Mesendoderm (in vitro differentiated cells): ENCODE data around the gene TRABD2B.
A peak's percentile ranks its signal among the peaks of the same experiment; 100 is the strongest.

ENCODE experiments used
- DNase-seq: peaks from one replicate; pipeline ENCODE4 v3.0.0; 2013
- H2AK5ac ChIP-seq: 2 replicates; pipeline ENCODE4 v1.6.1; 2013; ENCODE audit warnings: low read length, inconsistent platforms
- H2BK120ac ChIP-seq: 2 replicates; pipeline ENCODE4 v1.6.1; 2013; ENCODE audit warnings: low read depth, mild to moderate bottlenecking, low read length, moderate library complexity, mixed read lengths
- H2BK15ac ChIP-seq: replicated peaks from 2 replicates; pipeline ENCODE4 v1.6.1; 2013; ENCODE audit warnings: low read depth, mild to moderate bottlenecking, moderate library complexity
- H2BK5ac ChIP-seq: 2 replicates; pipeline ENCODE4 v1.6.1; 2013; ENCODE audit warnings: low read length, inconsistent platforms
- H3K18ac ChIP-seq: 2 replicates; pipeline ENCODE4 v1.6.1; 2013; ENCODE audit warnings: mild to moderate bottlenecking, low read length, mixed read lengths
- H3K23ac ChIP-seq: one replicate; pipeline ENCODE4 v1.6.1; 2013; ENCODE audit warnings: low read length
- H3K27ac ChIP-seq: 2 replicates; pipeline ENCODE4 v1.5.1; 2013; ENCODE audit warnings: low read depth, mild to moderate bottlenecking, inconsistent platforms, low read length, moderate library complexity
- H3K27me3 ChIP-seq: 2 replicates; pipeline ENCODE4 v1.6.1; 2013; ENCODE audit warnings: low read length, control low read depth, mild to moderate bottlenecking, inconsistent platforms; ENCODE audit not compliant: insufficient read depth, poor library complexity
- H3K36me3 ChIP-seq: 2 replicates; pipeline ENCODE4 v1.6.1; 2013; ENCODE audit warnings: low read length, inconsistent platforms; ENCODE audit not compliant: control insufficient read depth, insufficient read depth
- H3K4ac ChIP-seq: one replicate; pipeline ENCODE4 v1.6.1; 2013; ENCODE audit warnings: low read depth, mild to moderate bottlenecking, low read length, moderate library complexity
- H3K4me1 ChIP-seq: 2 replicates; pipeline ENCODE4 v1.6.1; 2013; ENCODE audit warnings: low read depth, low read length, inconsistent platforms; ENCODE audit not compliant: control insufficient read depth
- H3K4me2 ChIP-seq: 2 replicates; pipeline ENCODE4 v1.6.1; 2013; ENCODE audit warnings: low read length
- H3K4me3 ChIP-seq: 2 replicates; pipeline ENCODE4 v1.5.1; 2013; ENCODE audit warnings: mild to moderate bottlenecking, low read length
- H3K56ac ChIP-seq: one replicate; pipeline ENCODE4 v1.6.1; 2013; ENCODE audit warnings: low read length
- H3K79me1 ChIP-seq: 2 replicates; pipeline ENCODE4 v1.6.1; 2013; ENCODE audit warnings: low read length, inconsistent platforms
- H3K79me2 ChIP-seq: 2 replicates; pipeline ENCODE4 v1.6.1; 2013; ENCODE audit warnings: mild to moderate bottlenecking, low read length; ENCODE audit not compliant: control insufficient read depth, insufficient read depth
- H3K9ac ChIP-seq: 2 replicates; pipeline ENCODE4 v1.6.1; 2013; ENCODE audit warnings: low read length, inconsistent platforms
- H4K5ac ChIP-seq: one replicate; pipeline ENCODE4 v1.6.1; 2013; ENCODE audit warnings: low read length
- H4K8ac ChIP-seq: one replicate; pipeline ENCODE4 v1.6.1; 2013; ENCODE audit warnings: low read depth, mild to moderate bottlenecking, control low read depth, low read length, moderate library complexity
- WGBS: extraction: QIAGEN DNeasy Blood & Tissue Kit; methylation state at CpG from one replicate; pipeline ENCODE4 v1.1.7; 2013; ENCODE audit warnings: low lambda C conversion rate, missing lambda C conversion rate; ENCODE audit not compliant: insufficient coverage; ENCODE audit errors: extremely low coverage; 5-methylcytosine and 5-hydroxymethylcytosine counted together

The TRABD2B gene

DNA sequence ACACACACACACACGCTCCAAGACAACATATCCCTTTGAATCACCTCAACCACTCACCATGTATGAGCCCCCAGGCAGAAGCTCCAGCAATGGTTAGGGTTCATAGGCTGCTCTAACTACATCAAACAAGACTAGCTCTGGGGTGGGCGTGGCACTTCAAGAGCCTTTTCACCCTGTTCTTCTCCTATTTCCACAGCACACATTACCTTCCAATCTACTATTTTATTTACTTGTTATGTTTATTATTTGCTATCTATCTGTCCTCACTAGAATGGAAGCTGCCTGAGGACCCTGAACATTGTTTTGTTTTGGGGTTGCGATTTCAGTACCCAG is 28.7 kb downstream of the TRABD2B start:
- WGBS: no CpG with 5 or more reads among the region's 3 CpGs

DNA sequence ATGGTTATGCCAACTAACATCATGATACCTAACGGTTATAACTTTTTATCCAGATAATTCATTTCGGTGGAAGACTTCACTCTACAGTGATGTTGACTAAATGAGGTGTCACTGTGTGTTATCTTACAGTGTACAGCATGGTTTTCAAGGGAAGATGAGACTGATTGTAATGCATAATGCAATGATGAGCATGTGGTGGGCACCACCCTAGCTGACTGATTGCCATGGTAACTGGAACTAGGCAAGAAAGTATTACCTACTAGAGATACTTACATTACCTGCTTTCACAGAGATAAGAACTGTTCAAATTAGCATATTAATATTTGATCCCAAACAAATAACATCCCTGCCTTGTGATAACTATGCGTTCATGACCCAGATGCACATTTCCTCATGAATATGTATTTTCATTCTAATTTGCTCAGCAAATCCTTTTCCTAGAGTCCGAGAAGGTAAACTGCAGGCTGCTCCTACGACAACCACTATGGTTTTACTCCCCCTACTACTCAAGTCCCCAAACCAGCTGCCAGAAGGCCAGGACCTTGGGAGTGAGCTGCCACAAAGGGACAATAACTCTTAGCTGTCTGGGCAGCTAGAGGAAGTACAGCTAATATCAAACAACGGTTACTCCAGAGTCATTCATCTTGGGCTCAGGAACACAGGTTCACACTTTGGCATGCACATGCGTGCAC is 29.2 kb downstream of the TRABD2B start:
- no peak overlapping the region for H3K56ac ChIP-seq
- H2BK15ac ChIP-seq: no peak overlapping the region
- H3K4me2 ChIP-seq: no peak overlapping the region
- no peaks in the 10 kb centered on the region for H3K36me3 ChIP-seq
- no peaks in the 10 kb centered on the region for H3K27me3 ChIP-seq
- H3K23ac ChIP-seq: no peak overlapping the region
- no peak overlapping the region for H3K27ac ChIP-seq
- H3K18ac ChIP-seq: no peak overlapping the region
- no peak overlapping the region for H3K4me3 ChIP-seq
- WGBS: 100% methylated on average over 1 of the region's 7 CpGs
- H2BK120ac ChIP-seq: no peak overlapping the region
- H4K5ac ChIP-seq: no peak overlapping the region
- peaks cover 4% of the 10 kb centered on the region for H3K4me1 ChIP-seq
- no peak overlapping the region for H3K4ac ChIP-seq
- DNase-seq: no peak
- H3K79me1 ChIP-seq: peaks cover 3% of the 10 kb centered on the region
- H3K9ac ChIP-seq: no peak overlapping the region
- no peak overlapping the region for H4K8ac ChIP-seq
- no peak overlapping the region for H2AK5ac ChIP-seq
- peaks cover 1% of the 10 kb centered on the region for H3K79me2 ChIP-seq
- no peak overlapping the region for H2BK5ac ChIP-seq

More for the DNA sequence above, 28.7 kb downstream of the TRABD2B start:
- H3K79me1 ChIP-seq: peaks cover 3% of the 10 kb centered on the region
- H3K56ac ChIP-seq: no peak overlapping the region
- H2BK120ac ChIP-seq: no peak overlapping the region
- H3K36me3 ChIP-seq: no peaks in the 10 kb centered on the region
- no peak for DNase-seq
- no peaks in the 10 kb centered on the region for H3K27me3 ChIP-seq
- H2BK15ac ChIP-seq: no peak overlapping the region
- no peak overlapping the region for H2AK5ac ChIP-seq
- H2BK5ac ChIP-seq: no peak overlapping the region
- H3K4me1 ChIP-seq: peaks cover 4% of the 10 kb centered on the region
- H3K4ac ChIP-seq: no peak overlapping the region
- H3K4me3 ChIP-seq: no peak overlapping the region
- no peak overlapping the region for H4K5ac ChIP-seq
- no peak overlapping the region for H3K18ac ChIP-seq
- H3K4me2 ChIP-seq: no peak overlapping the region
- H3K23ac ChIP-seq: no peak overlapping the region
- no peak overlapping the region for H3K9ac ChIP-seq
- H3K79me2 ChIP-seq: peaks cover 1% of the 10 kb centered on the region
- no peak overlapping the region for H3K27ac ChIP-seq
- no peak overlapping the region for H4K8ac ChIP-seq

DNA sequence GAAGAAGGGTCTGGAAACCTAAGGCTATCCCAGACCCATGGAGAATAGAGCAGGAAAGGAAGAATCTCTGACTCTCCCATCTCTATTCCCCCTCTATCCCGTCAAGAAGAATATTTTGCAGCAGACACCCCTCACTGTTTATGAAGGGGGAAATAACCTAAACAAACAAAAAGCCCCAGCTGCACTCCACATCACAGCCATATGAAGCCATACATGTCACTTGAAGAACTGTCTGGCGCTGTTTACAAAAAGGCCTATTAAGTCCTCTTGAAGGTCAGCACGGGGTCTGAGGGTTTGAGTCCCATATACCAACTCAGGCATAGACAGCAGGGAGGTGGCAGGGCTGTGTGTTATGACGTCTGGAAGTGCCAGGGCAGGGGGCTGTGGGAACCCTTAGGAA is 31.4 kb downstream of the TRABD2B start:
- no peak overlapping the region for H4K8ac ChIP-seq
- WGBS: no CpG with 5 or more reads among the region's 4 CpGs
- H2BK5ac ChIP-seq: no peak overlapping the region
- no peak overlapping the region for H3K9ac ChIP-seq
- no peak overlapping the region for H3K4me2 ChIP-seq
- H2BK15ac ChIP-seq: no peak overlapping the region
- no peak overlapping the region for H3K18ac ChIP-seq
- no peak overlapping the region for H3K4ac ChIP-seq
- no peak overlapping the region for H3K23ac ChIP-seq
- no peaks in the 10 kb centered on the region for H3K36me3 ChIP-seq
- H2BK120ac ChIP-seq: no peak overlapping the region
- H4K5ac ChIP-seq: no peak overlapping the region
- peaks cover 1% of the 10 kb centered on the region for H3K79me2 ChIP-seq
- peaks cover 7% of the 10 kb centered on the region for H3K79me1 ChIP-seq
- no peak overlapping the region for H3K4me3 ChIP-seq
- H3K4me1 ChIP-seq: peaks cover 4% of the 10 kb centered on the region
- no peak overlapping the region for H3K56ac ChIP-seq
- DNase-seq: no peak
- H3K27ac ChIP-seq: no peak overlapping the region
- no peaks in the 10 kb centered on the region for H3K27me3 ChIP-seq
- H2AK5ac ChIP-seq: no peak overlapping the region

DNA sequence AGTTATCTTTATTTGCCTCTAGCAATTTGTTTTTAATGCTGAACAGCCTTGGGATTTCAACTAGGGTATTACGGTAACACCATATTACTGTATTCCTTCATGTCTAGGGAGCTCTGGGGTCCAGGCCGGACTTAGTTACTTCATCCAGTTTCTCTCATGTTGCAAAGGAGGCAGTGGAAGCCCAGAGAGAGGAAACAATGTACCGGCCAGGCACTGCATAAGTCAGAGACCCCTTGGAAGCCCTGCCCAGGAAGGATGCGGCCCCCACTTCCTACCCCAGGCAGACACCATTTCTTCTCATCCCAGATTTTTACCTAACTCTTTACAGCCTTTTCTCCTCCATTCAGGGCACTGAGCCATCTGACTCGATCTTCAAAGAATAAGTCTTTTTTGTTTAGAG is 32.5 kb downstream of the TRABD2B start:
- H3K23ac ChIP-seq: no peak overlapping the region
- no CpG with 5 or more reads among the region's 5 CpGs for WGBS

DNA sequence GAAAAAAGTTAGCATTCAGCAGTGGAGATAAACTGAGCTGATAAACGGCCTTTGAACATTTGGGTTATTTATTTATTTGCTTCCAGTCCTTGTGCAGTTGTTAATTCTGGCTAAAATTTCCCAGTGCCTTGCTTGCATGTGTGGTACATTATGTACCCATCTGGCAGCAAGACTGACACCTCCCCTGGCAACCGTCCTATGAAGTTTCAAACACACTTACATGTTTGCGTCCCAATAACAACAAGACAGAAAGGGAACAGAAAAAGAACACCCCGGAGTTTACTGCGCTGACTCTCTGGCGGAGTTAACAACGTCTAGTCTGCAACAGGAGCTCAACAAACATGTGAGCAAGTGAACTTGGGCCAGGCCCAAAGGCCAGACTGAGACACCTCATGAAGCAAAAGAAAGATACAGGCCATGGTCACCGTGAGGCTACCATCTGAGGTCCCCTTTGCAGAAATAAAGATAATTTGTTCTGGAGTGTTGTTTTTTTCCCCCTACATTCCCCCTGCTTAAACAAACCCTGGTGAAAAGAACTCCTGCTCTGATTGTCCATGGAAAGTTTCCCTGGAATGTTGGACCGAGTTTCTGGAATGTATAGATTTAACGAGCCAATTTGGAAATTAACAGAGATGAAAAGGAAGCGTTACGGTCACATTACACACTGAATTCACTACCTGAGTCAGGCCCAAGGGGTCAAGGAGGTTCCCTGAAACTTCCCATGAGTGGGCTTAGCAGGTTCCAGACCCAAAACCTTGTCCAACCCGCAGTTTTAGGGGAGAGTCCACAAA is 33.4 kb downstream of the TRABD2B start:
- Histone ChIP-seq H2AK5ac (no peak overlapping the region), H2BK5ac (no peak overlapping the region), H4K8ac (no peak overlapping the region), H2BK120ac (no peak overlapping the region), H3K4me3 (no peak overlapping the region), H3K36me3 (no peaks in the 10 kb centered on the region), H2BK15ac (no peak overlapping the region), H3K27ac (no peak overlapping the region), H3K4ac (no peak overlapping the region), H3K79me2 (peaks cover 1% of the 10 kb centered on the region), H4K5ac (no peak overlapping the region), H3K23ac (no peak overlapping the region), H3K4me2 (no peak overlapping the region), H3K18ac (peak overlapping the region; percentile 45), H3K79me1 (peaks cover 7% of the 10 kb centered on the region), H3K4me1 (peaks cover 4% of the 10 kb centered on the region), H3K9ac (no peak overlapping the region), H3K56ac (no peak overlapping the region), H3K27me3 (no peaks in the 10 kb centered on the region)
- no peak for DNase-seq
- WGBS: no CpG with 5 or more reads among the region's 13 CpGs

More for the DNA sequence above, 32.5 kb downstream of the TRABD2B start:
- H3K36me3 ChIP-seq: no peaks in the 10 kb centered on the region
- H3K79me2 ChIP-seq: peaks cover 1% of the 10 kb centered on the region
- no peak overlapping the region for H4K5ac ChIP-seq
- DNase-seq: no peak
- H3K4me3 ChIP-seq: no peak overlapping the region
- H4K8ac ChIP-seq: no peak overlapping the region
- H2BK5ac ChIP-seq: no peak overlapping the region
- H3K27me3 ChIP-seq: no peaks in the 10 kb centered on the region
- H3K18ac ChIP-seq: no peak overlapping the region
- peaks cover 7% of the 10 kb centered on the region for H3K79me1 ChIP-seq
- H3K56ac ChIP-seq: no peak overlapping the region
- no peak overlapping the region for H2BK120ac ChIP-seq
- no peak overlapping the region for H3K9ac ChIP-seq
- peaks cover 4% of the 10 kb centered on the region for H3K4me1 ChIP-seq
- H3K27ac ChIP-seq: no peak overlapping the region
- H2BK15ac ChIP-seq: no peak overlapping the region
- H3K4ac ChIP-seq: no peak overlapping the region
- H2AK5ac ChIP-seq: no peak overlapping the region
- no peak overlapping the region for H3K4me2 ChIP-seq
